ENCODE measurements around the gene CACNB1. TPM values are rescaled to one million over a fixed set of nuclear protein-coding genes. Genes with fewer than 3 reads are reported as not detected.
A peak's percentile ranks its signal among the peaks of the same experiment; 100 is the strongest.

Gene CACNB1
- polyA plus RNA-seq, 1 of the 3 experiments (the other 2 are of a cell fraction): 7.4 TPM

DNA sequence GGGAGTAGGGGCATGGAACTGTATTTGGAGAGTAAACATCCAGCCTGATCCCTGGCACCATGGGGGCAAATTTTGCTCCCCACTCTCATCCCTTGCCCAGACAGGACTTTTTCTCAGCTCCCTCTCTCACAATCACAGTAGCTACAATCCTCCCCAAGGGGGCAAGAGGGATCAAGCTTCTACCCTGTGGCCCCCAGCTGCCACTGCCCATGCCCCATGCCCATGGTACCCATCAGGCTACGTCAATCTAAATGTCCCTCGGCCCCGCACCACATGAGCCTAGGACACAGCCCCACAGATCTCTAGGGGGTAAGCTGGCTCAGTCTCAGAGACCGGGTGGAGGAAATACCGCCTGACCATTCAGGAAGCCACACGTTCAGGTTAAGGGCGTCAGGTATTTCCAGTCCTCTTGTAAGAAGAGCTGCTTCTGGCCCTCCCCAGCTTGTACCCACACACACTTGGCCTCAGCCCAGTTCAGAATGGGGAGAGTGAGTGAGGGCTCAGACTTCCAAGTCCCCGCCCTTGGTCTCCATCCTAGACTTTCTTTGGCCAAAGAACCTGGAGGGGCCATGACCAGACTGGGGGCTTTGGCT, 1.8 kb downstream of the CACNB1 start:
- Histone ChIP-seq H3K4me3 (ENCODE audit: low read depth in 2 of 2, low read length in 1 of 2) (peak overlapping the region; percentile 63 to 76; a peak in 3 of 4 replicates), H3K9ac (0 out of 2 replicates have a peak overlapping the region, but pooled peaks have one; percentile 54), H2AFZ (ENCODE audit: low read depth) (no peak overlapping the region), H3K9me2 (no peaks in the 10 kb centered on the region), H3K9me3 (no peaks in the 10 kb centered on the region), H3K36me3 (replicated peaks in 1 of 2; ENCODE audit: control insufficient read depth in 1 of 2, insufficient read depth in 2 of 2, low read length in 1 of 2) (peaks cover 9 to 10% of the 10 kb centered on the region in 2 experiments), H3K79me2 (ENCODE audit: insufficient read depth) (peaks cover 39% of the 10 kb centered on the region), H3K4me2 (peak overlapping the region; percentile 95), H3F3A (replicated peaks; ENCODE audit: insufficient read depth) (peaks cover 16% of the 10 kb centered on the region), H3K27me3 (ENCODE audit: insufficient read depth) (no peaks in the 10 kb centered on the region), H3K27ac (ENCODE audit: low read depth in 2 of 2, low read length in 1 of 2) (peak overlapping the region in 1 of 2 experiments; percentile 18; a peak in 1 of 4 replicates), H3K4me1 (ENCODE audit: control insufficient read depth in 1 of 2, insufficient read depth in 2 of 2, low read depth in 1 of 2, low read length in 1 of 2) (peaks cover 19 to 34% of the 10 kb centered on the region in 2 experiments; a peak in 2 of 4 replicates), H4K20me1 (ENCODE audit: insufficient read depth) (0 out of 2 replicates have a peak, but pooled peaks cover 4% of the 10 kb centered on the region)
- POLR2A ChIA-PET: interaction anchor here (1.5 kb wide), 1 partner anchor 10 kb away, joined by 5 read pairs; no protein-coding TSS in a partner anchor
- DNase-seq: no peak
- 100% methylated on average over 6 of the region's 8 CpGs for WGBS (ENCODE audit: low lambda C conversion rate)
- CTCF ChIA-PET: interaction anchor here (1.2 to 29.0 kb wide), 4 partner anchors 11 to 213 kb away, joined by 5 to 781 read pairs (median 52); no protein-coding TSS in a partner anchor
- TF ChIP-seq JUND (IDR thresholded peaks at IDR 0.05) (no peak), MXI1 (IDR thresholded peaks at IDR 0.05; ENCODE audit: low read depth, low read length) (no peak), GATA2 (CRISPR knock-in tag; IDR thresholded peaks at IDR 0.05) (no peak), YY1 (IDR thresholded peaks at IDR 0.05; ENCODE audit: low read depth) (no peak), GABPA (IDR thresholded peaks at IDR 0.05; ENCODE audit: low read depth) (no peak), EZH2phosphoT487 (IDR thresholded peaks at IDR 0.05; ENCODE audit: borderline replicate concordance, low read depth) (no peak), SMC3 (IDR thresholded peaks at IDR 0.05; ENCODE audit: low read depth, low read length) (no peak), RCOR1 (IDR thresholded peaks at IDR 0.05; ENCODE audit: low read length) (no peak), CHD2 (IDR thresholded peaks at IDR 0.05; ENCODE audit: low read length, partially characterized antibody) (no peak)
- TF ChIP-seq, protein P1, sequence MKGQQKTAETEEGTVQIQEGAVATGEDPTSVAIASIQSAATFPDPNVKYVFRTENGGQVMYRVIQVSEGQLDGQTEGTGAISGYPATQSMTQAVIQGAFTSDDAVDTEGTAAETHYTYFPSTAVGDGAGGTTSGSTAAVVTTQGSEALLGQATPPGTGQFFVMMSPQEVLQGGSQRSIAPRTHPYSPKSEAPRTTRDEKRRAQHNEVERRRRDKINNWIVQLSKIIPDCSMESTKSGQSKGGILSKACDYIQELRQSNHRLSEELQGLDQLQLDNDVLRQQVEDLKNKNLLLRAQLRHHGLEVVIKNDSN (IDR thresholded peaks at IDR 0.05; ENCODE audit: borderline replicate concordance, low read depth): no peak
- TF ChIP-seq, protein P2, sequence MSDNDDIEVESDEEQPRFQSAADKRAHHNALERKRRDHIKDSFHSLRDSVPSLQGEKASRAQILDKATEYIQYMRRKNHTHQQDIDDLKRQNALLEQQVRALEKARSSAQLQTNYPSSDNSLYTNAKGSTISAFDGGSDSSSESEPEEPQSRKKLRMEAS (IDR thresholded peaks at IDR 0.05; ENCODE audit: low read depth): no peak
- TF ChIP-seq, protein P3, sequence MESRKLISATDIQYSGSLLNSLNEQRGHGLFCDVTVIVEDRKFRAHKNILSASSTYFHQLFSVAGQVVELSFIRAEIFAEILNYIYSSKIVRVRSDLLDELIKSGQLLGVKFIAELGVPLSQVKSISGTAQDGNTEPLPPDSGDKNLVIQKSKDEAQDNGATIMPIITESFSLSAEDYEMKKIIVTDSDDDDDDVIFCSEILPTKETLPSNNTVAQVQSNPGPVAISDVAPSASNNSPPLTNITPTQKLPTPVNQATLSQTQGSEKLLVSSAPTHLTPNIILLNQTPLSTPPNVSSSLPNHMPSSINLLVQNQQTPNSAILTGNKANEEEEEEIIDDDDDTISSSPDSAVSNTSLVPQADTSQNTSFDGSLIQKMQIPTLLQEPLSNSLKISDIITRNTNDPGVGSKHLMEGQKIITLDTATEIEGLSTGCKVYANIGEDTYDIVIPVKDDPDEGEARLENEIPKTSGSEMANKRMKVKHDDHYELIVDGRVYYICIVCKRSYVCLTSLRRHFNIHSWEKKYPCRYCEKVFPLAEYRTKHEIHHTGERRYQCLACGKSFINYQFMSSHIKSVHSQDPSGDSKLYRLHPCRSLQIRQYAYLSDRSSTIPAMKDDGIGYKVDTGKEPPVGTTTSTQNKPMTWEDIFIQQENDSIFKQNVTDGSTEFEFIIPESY (IDR thresholded peaks at IDR 0.05; ENCODE audit: borderline replicate concordance, low read depth): no peak
- TF ChIP-seq, protein P4, sequence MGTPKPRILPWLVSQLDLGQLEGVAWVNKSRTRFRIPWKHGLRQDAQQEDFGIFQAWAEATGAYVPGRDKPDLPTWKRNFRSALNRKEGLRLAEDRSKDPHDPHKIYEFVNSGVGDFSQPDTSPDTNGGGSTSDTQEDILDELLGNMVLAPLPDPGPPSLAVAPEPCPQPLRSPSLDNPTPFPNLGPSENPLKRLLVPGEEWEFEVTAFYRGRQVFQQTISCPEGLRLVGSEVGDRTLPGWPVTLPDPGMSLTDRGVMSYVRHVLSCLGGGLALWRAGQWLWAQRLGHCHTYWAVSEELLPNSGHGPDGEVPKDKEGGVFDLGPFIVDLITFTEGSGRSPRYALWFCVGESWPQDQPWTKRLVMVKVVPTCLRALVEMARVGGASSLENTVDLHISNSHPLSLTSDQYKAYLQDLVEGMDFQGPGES (IDR thresholded peaks at IDR 0.05; ENCODE audit: low read depth, low read length): no peak
- TF ChIP-seq, protein P5, sequence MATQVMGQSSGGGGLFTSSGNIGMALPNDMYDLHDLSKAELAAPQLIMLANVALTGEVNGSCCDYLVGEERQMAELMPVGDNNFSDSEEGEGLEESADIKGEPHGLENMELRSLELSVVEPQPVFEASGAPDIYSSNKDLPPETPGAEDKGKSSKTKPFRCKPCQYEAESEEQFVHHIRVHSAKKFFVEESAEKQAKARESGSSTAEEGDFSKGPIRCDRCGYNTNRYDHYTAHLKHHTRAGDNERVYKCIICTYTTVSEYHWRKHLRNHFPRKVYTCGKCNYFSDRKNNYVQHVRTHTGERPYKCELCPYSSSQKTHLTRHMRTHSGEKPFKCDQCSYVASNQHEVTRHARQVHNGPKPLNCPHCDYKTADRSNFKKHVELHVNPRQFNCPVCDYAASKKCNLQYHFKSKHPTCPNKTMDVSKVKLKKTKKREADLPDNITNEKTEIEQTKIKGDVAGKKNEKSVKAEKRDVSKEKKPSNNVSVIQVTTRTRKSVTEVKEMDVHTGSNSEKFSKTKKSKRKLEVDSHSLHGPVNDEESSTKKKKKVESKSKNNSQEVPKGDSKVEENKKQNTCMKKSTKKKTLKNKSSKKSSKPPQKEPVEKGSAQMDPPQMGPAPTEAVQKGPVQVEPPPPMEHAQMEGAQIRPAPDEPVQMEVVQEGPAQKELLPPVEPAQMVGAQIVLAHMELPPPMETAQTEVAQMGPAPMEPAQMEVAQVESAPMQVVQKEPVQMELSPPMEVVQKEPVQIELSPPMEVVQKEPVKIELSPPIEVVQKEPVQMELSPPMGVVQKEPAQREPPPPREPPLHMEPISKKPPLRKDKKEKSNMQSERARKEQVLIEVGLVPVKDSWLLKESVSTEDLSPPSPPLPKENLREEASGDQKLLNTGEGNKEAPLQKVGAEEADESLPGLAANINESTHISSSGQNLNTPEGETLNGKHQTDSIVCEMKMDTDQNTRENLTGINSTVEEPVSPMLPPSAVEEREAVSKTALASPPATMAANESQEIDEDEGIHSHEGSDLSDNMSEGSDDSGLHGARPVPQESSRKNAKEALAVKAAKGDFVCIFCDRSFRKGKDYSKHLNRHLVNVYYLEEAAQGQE (IDR thresholded peaks at IDR 0.05; ENCODE audit: low read depth, low read length): no peak
